HG02642 (cell line): Measurements from ENCODE around the gene HIBCH.
"Not testable (repeated sequence)": the region's sequence is repeated elsewhere in the genome, so short reads cannot be mapped to it uniquely, and the experiment has no call there.

Experiments used
- ATAC-seq: cut with Tn5 transposase; IDR thresholded peaks from one replicate; pipeline ENCODE4 v1.9.1; 2021; ENCODE audit warnings: mild to moderate bottlenecking; ENCODE audit not compliant: unreplicated experiment, poor library complexity

The HIBCH gene, protein sequence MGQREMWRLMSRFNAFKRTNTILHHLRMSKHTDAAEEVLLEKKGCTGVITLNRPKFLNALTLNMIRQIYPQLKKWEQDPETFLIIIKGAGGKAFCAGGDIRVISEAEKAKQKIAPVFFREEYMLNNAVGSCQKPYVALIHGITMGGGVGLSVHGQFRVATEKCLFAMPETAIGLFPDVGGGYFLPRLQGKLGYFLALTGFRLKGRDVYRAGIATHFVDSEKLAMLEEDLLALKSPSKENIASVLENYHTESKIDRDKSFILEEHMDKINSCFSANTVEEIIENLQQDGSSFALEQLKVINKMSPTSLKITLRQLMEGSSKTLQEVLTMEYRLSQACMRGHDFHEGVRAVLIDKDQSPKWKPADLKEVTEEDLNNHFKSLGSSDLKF

DNA sequence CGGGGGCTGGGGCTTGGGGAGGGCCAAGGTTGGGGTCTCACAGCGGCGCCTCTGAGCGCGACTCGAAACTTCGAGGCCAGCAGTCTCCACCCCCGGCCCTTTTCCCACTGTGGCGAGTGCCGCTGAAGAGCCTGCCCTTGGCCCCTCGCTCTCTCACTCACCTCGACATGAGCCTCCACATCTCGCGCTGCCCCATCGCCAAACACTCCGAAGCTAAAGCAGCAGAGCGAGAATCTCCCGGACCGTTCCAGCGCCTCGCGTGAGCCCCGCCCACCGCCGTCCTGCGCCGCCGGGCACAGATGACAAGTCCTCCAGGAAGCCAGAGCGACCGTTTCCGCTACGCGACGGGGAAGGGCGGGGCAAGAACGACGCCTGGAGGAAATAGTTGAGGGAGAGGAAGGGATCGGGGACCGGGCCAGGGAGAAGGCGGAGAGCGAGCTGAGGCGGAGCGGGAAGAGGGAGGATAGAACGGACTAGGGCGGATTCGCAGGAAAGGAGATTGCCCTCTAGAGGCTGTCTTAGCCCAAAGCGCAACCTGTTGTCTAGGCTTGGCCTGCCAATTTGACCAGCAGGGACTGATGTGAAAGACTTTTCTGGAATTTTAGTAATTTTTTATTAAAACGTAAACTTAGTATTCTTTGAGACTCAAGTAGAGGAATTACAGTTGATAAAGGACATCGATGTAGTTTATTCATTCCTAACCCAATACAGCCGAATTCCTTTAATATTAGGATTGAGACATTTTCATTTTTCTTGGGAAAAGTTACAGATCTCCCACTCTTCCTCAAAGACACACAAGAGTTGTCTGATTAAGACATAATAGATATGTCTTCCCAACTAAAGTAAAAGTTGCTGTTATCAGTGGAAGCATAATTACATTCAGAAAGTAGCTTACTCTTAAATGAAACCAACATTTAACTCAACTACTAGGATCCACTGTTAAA lies at the start of gene HIBCH:
TSS of gene HIBCH (minus strand) at position 272 of the 944 bp plus-strand sequence. CDS start at position 196, 76 bp downstream.
- ATAC-seq: peak; percentile 96

DNA sequence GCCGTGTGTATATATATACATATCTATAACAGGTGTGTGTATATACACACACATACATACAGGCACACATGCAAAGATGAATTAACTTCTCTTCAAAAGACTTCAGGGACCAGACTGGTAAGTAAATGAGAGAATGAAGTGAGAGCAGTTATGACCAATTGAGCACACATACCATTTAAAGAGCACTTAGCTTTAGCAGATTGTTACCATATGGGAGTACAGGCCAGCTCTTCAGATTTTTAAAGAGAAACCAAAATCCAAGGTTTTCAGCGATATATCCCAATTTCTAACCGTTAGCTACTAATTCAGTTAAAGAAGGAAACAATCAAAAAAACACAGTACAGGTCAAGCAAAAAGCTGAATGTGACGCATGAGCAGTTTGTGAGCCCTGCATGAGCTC lies 47.5 kb upstream of the HIBCH start:
- no peak for ATAC-seq

DNA sequence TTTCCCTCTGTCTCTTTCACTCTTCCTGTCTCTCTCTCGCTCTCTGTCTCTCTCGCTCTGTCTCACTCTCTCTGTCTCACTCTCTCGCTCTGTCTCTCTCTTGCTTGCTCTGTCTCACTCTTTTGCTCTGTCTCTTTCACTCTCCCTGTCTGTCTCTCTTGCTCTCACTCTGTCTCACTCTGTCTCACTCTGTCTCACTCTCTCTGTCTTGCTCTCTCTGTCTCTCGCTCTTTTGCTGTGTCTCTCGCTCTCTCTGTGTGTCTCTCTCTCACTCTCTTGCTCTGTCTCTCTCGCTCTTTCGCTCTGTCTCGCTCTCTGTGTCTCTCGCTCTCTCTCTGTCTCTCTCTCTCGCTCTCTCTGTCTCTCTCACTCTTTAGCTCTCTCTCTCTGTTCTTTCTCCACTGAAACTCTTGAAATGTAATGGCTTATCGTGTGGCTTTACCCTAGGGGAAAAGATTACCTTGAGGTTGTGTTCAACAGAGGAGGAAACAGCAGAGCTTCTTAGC lies 46.7 kb upstream of the HIBCH start:
- no peak for ATAC-seq

DNA sequence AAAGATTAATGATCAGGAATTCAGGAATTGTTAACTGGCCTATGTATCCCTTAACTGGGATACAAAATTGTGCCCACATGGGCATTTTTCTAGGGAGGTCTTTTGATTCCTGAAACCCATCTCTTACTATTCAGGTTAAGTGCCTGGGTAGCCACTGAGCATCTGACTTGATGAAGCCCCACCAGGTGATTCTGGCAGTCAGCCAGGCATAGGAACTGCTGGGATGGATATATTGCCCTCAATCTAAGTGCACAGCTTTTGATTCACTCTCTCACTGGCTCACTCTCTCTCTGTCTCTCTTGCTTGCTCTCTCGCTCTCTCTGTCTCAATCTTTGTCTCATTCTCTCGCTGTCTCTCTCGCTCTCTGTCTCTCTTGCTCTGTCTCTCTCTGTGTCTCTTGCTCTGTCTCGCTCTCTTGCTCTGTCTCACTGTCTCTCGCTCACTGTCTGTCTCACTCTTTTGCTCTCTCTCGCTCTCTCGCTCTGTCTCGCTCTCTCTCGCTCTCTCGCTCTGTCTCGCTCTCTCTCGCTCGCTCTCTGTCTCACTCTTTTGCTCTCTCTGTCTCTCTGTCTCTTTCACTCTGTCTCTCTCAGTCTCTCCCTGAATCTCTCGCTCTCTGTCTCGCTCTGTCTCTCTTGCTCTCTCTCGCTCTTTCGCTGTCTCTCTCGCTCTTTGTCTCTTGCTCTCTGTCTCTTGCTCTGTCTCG lies 46.0 kb upstream of the HIBCH start:
- ATAC-seq: no peak

DNA sequence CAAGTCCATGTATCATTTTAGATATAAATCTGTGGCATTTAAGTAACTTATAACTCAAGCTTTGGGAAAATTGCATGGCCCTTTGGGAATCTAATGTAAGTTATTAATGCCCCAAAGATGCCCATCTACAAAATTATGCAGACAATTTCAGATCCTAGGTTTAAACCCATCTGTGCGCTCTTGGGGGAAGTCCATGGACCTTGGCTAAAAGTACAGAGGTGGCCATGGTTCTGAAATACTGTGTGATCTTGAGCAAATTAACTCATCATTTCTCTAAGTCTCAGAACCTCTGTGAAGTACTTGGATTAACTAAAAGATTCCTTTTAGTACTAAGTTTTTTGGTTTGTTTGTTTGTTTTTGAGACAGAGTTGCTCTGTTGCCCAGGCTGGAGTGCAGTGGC lies 43.3 kb upstream of the HIBCH start:
- ATAC-seq: no peak

DNA sequence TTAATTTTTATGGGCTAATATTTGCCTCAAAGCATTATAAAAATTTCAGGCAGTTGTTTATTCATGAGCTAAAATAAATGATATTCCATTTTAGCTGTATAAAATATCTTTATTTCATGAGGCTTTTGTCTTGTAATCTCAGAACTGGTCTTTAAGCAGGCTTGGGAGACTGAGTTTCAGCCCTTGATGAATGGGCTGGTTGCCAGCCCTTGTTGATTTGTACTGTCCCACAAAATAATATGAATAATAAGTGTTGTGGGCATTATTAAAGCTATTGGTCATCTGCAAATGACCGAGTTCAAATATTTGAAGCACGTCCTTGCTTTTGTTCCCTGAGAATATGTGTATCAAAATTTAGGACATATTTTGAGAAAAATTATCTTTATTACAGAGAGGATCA lies 41.9 kb upstream of the HIBCH start:
- no peak for ATAC-seq

DNA sequence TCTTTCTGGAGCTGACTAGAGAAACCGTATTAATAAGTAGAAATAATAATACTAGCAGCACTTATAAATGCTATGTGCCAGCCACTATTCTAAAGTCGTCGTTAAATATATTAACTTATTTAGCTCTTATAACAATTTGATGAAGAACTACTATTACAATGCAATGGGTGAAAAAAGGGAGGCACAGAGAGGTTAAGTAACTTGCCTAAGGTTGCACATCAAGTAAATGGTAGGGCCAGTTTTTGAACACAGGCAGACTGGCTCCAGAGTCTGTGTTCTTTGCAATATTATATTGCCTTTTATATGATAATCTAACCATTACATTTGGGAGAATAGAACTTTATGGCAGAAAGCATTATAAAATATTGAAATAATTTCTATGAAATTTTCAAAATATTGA lies 41.3 kb upstream of the HIBCH start:
- ATAC-seq: no peak

DNA sequence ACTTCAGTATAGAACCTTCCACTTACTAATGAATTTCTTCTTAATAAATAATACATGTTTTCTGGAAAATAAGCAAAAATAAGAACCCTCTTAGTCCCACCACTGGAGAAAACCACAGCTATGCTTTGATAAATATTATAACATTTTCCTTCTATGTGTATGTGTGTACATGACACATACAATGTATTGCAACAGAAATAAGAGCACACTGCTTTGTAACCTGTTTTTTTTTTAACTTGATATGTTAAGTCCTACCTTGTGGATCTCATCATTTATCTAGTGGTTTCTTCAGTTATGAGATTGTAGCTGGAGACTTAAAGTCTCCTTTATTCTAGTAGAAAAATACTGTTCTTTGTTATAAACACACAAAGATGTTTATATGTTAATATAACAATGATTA lies 40.9 kb upstream of the HIBCH start:
- ATAC-seq: no peak

DNA sequence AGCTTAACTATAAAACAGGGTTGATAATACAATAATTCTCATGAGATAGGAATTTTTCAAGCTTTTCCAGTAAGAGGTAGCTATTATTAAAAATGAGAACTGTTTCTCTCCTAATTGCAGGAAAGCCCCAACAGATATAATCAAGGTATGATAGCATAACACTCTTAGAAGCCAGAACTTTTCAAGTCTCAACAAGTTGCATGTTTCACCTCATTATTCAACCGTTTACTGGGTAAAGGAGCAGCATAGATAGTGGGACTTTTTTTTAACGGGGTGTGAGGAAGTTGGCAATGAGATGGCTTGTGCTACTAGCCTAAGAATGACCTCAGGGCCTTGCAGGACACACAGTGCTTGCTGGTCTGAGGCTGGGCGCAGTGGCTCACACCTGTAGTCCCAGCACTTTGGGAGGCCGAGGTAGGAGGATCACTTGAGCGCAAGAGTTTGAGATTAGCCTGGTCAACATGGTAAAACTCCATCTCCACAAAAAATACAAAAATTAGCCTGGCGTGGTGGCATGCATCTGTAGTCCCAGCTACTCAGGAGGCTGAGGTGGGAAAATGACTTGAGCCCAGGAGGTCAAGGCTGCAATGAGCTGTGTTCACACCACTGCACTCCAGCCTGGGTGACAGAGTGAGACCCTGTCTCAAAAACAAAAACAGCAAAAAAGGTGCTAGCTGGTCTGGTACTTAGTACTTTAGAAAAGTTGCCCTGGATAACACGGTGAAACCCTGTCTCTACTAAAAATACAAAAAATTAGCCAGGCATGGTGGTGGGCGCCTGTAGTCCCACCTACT lies 39.2 kb upstream of the HIBCH start:
- not testable (repeated sequence) for ATAC-seq

DNA sequence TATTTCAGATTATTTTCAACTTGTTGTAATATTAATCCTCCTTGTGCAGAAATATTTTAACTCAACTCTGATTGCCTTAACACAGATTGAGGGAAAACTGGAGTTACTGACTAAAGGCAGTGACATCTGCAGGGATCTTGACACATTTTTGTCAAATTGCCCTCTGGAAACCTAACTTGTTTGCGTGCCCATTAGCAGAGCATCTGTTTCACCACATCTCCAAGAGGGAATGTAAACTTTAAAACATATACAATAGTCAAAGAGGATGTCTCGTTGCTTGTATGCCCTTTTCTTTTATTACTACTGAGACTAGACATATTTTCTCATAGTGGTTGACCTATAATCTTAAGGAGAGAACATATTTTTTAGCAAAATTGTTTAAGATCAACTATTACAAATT lies 38.0 kb upstream of the HIBCH start:
- no peak for ATAC-seq

DNA sequence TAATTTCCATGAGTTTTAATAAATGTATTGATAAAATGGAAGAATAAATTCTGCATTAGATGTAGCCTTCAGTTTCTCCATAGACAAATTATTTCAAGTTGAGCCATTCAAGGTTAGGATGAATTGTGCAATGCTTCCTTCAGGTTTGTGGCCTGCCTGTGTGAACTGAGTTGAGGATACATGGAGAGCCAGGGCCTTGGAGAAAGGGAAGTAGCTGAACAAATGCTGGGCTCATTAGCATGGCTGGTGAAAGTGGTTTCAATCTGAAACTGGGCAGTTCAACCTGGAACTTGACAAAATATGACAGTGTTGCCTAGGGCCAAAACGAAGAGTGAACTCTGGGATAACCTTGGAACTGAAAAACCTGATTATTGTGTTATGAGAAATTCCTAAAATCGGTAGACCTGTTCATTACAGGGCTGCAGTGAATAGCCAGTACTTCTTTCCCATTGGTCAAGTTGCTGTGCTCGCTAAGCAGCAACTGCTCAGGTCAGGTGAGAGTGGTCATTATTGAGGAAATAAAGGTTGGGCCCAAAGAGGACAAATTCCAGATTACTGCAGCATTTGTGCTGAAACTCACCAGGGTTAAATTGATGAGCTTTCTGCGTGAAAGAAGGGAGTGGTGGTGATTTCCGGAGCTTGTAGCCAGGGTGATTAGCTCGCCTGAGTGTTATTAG lies 36.5 kb upstream of the HIBCH start:
- no peak for ATAC-seq

DNA sequence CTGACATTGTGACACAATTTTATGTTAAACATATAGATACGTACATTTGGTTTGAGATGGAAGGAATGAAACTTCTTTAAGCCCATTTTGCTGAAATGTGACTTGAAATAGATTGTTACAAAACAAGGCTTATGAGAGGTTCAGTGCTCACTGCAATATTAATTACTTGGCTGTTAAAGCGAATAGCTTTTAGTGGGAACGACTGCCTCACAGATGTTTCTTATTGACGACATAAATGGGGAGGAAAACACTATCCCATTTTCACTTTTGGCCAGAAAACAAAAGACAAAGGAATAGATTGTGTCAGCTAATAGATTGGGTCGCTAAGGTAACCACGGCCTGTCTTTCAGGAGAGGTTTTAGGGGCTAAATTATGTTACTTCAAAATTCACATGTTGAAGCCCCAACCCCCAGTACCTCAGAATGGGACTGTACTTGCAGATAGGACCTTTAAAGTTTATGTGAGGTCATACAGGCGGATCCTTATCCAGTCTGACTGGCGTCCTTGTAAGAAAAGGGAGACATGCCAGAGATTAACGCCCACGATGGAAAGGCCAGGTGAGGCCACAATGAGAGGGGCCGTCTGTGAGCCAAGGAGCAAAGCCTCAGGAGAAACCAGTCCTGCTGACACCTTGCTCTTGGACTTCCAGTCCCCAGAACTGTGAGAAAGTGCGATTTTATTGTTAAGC lies 34.5 kb upstream of the HIBCH start:
- no peak for ATAC-seq

DNA sequence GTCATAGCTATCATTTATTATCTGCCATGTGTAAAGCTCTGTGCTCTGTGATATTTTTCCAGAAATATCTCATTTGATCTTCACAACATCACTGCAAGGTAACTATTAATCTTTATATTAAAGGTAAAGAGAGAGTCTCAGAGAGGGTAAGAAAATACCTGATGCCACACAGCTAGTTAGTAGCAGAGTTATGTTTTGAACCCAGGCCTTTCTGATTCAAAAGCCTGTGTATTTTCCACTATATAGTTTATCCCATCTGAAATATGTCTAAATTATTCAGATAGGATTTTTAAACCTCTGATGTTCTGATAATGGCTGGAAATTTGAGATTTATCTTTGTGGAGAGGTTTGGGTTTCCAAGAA lies 33.9 kb upstream of the HIBCH start:
- no peak for ATAC-seq

DNA sequence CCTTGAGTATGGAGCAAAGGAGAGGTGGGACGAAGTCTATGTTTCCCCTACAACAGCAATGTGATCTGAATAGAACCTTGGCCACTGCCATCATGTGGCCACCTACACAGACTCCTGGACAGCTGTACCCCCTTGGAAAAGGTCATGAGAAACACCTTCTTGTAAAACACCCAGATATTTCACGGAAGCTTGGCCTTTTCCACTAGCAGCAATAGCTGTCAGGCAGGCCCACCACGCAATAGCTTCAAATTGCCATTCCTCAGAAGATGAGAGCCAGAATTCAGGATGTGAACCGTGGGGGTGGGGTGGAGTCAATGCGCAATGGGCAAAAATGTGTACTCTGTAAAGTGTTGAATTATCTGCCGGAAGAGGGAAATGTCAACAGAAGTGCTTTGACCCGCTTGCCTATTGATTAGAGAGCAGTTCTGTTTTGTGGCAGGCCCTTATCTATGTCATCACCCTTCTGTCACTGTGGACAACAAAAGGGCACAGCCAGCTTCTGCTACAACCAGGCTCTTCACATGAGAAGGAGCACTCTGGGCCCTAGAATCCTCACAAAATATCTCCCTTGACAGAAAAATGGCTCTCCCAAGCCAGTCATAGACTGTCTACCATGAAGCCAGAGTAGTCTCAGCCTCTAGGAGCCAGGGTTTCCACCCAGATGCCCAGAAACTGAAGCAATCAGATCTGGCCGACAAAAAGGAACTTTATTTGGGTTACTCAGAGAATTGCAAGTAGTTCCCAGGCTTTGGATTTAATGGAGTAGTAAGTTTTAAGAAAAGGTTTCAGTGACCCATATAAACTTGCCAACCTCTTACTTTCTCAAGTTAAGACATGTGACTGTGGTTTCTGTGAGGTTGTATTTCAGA lies 33.3 kb upstream of the HIBCH start:
- ATAC-seq: no peak

DNA sequence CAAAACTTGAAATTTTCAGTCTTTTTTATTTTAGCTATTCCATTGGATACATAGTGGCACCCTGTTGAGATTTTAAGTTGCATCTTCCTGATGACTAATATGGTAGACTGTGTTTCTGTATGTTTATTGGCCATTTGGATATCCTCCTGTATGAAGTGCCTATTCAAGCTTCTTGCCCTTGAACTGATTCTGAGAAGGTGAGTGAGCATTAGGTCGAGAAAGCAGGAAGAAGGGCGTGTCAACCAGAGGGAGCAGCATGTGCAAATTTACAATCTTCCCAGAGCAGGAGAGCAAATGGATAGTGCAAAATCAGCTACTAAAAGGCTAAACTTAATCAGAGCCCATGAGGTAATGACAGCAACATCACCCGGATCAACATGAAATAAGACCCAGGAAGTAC lies 32.3 kb upstream of the HIBCH start:
- no peak for ATAC-seq

DNA sequence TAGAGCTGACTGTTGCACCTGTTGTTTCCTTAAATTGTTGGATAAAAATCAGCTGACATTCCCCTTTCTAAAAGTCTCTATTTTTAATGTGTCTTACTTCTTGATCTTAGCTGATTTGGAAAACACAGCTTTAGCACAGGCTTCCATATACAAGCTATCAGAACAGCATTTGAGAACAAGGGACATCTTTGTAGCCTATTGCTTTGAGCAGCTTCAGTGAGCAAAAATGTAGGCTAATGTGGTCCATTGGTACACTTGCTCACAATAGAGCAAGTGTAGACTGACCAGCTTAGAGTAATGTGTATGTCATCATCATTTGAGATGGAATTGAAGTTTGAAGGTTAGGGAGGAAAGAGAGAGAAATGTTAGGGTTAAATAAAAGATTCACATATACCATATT lies 30.7 kb upstream of the HIBCH start:
- ATAC-seq: no peak

DNA sequence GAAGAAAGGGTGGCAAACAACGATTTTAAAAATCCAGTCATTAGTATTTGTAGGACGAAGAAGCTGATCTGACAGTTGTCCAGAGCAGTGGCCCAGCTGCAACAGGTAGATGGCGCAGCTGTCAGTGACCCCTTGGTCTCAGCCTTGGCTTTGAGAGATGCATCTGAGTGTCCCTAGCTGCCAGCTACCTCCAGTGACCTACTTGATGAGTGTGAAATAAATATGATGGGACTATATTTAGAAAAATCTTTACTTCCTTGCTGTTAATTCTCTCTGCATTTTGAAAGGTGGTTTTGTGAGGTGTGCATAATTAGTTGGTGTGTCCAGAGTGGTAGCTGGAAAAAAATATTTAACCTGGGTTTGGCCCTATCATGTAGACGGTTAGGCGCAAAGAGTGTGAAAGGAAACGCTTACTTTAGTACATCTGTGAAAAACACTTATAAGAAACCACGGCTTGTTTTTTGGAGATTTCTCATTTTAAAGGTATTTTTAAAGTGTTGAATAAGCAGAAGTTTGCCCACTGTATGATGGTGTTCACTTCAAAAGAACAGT lies 24.7 kb upstream of the HIBCH start:
- peak; percentile 75 for ATAC-seq
